ENCODE results near the gene ANO9.
"Not testable (repeated sequence)": the region's sequence is repeated elsewhere in the genome, so short reads cannot be mapped to it uniquely, and the experiment has no call there.

Gene ANO9

GRCh38 chr11:416757-417621 is 24.8 kb downstream of the ANO9 start:
- DNase-seq (ENCODE audit: low read depth, low spot score), result no peak

- DNase-seq (ENCODE audit: low read depth, low spot score), result no peak
These were observed 25.6 kb downstream of the ANO9 start for GRCh38 chr11:416051-416756.

- no peak for DNase-seq (ENCODE audit: low read depth, low spot score)
These were observed 26.2 kb downstream of the ANO9 start for GRCh38 chr11:415640-416041.

- no peak for DNase-seq (ENCODE audit: low read depth, low spot score)
These were observed 27.4 kb downstream of the ANO9 start for GRCh38 chr11:414318-414857.

GRCh38 chr11:413120-414081 is 28.4 kb downstream of the ANO9 start:
- DNase-seq (ENCODE audit: low read depth, low spot score), result no peak

- no peak for DNase-seq (ENCODE audit: low read depth, low spot score)
These were observed 29.1 kb downstream of the ANO9 start for GRCh38 chr11:412641-413119.

- not testable (repeated sequence) for DNase-seq (ENCODE audit: low read depth, low spot score)
These were observed 30.3 kb downstream of the ANO9 start for GRCh38 chr11:411520-411919.

GRCh38 chr11:410711-411110 is 31.1 kb downstream of the ANO9 start:
- not testable (repeated sequence) for DNase-seq (ENCODE audit: low read depth, low spot score)

- DNase-seq (ENCODE audit: low read depth, low spot score), result no peak
These were observed 32.0 kb downstream of the ANO9 start for GRCh38 chr11:409600-410483.

- DNase-seq (ENCODE audit: low read depth, low spot score), result no peak
These were observed 32.7 kb downstream of the ANO9 start for GRCh38 chr11:409008-409599.

- DNase-seq (ENCODE audit: low read depth, low spot score), result no peak
These were observed 33.4 kb downstream of the ANO9 start for GRCh38 chr11:408154-409007.

- DNase-seq (ENCODE audit: low read depth, low spot score), result no peak
These were observed 34.1 kb downstream of the ANO9 start for GRCh38 chr11:407651-408123.

- peak; percentile 80 for DNase-seq (ENCODE audit: low read depth, low spot score)
These were observed 34.8 kb downstream of the ANO9 start for GRCh38 chr11:406796-407650.

- no peak for DNase-seq (ENCODE audit: low read depth, low spot score)
These were observed 35.6 kb downstream of the ANO9 start for GRCh38 chr11:405954-406795.

- DNase-seq (ENCODE audit: low read depth, low spot score), result peak; percentile 58
These were observed 36.4 kb downstream of the ANO9 start for GRCh38 chr11:405323-405953.

GRCh38 chr11:404551-405264 is 37.1 kb downstream of the ANO9 start:
- no peak for DNase-seq (ENCODE audit: low read depth, low spot score)

All from astrocyte of the hippocampus (primary cell).